Measurements from ENCODE around the gene SNRNP48. TPM values are rescaled to one million over a fixed set of nuclear protein-coding genes. Genes with fewer than 3 reads are reported as not detected.

Gene SNRNP48
- total RNA-seq, 1 experiment from 2014 or later: 26.2 TPM

GRCh38 chr6:7588506-7588905 lies 1.5 kb upstream of the SNRNP48 start:
- CTCF ChIA-PET: no interaction called here
- POLR2A ChIA-PET: no interaction called here
- Histone ChIP-seq H3K79me2 (ENCODE audit: insufficient read depth, low read length) (peaks cover 36% of the 10 kb centered on the region), H3K4me2 (ENCODE audit: low read length) (no peak overlapping the region), H3K9ac (ENCODE audit: low read length) (no peak overlapping the region), H2AFZ (ENCODE audit: low read depth, low read length, poor library complexity, severe bottlenecking) (no peak overlapping the region), H3K36me3 (ENCODE audit: control insufficient read depth in 1 of 2, insufficient read depth in 2 of 2, low read length in 2 of 2) (peaks cover 9 to 12% of the 10 kb centered on the region in 2 experiments; a peak in 3 of 4 replicates), H3K9me3 (ENCODE audit: control insufficient read depth in 1 of 2, insufficient read depth in 1 of 2, low read depth in 1 of 2, low read length in 2 of 2) (no peaks in the 10 kb centered on the region), H3K4me3 (replicated peaks in 1 of 2; ENCODE audit: low read depth in 1 of 2, low read length in 2 of 2) (no peak overlapping the region), H3K27ac (ENCODE audit: low read depth, low read length) (no peak overlapping the region), H3K4me1 (ENCODE audit: control insufficient read depth in 1 of 2, insufficient read depth in 2 of 2, low read length in 2 of 2) (peaks cover 10 to 20% of the 10 kb centered on the region in 2 experiments; a peak in 3 of 4 replicates), H3K9me2 (ENCODE audit: insufficient read depth) (no peaks in the 10 kb centered on the region), H4K20me1 (ENCODE audit: insufficient read depth) (no peaks in the 10 kb centered on the region), H3K27me3 (ENCODE audit: insufficient read depth, low read length) (no peaks in the 10 kb centered on the region)
- BruUV-seq (replicated peaks): no TSS peak
- TF ChIP-seq ZNF274 (IDR thresholded peaks at IDR 0.05; ENCODE audit: low read depth, low read length): no peak
- TF ChIP-seq MAX (IDR thresholded peaks at IDR 0.05): no peak
- no peak for TF ChIP-seq ELF1 (IDR thresholded peaks at IDR 0.05; ENCODE audit: borderline replicate concordance, low read depth)
- TF ChIP-seq EGR1 (IDR thresholded peaks at IDR 0.05; ENCODE audit: low read depth): no peak
- TF ChIP-seq SP1 (IDR thresholded peaks at IDR 0.05; ENCODE audit: low read depth): no peak
- TF ChIP-seq FOSL1 (IDR thresholded peaks at IDR 0.05; ENCODE audit: low read depth): no peak
- no peak for TF ChIP-seq TCF7L2 (IDR thresholded peaks at IDR 0.05; ENCODE audit: borderline replicate concordance, extremely low read depth, insufficient read depth, insufficient read length)
- TF ChIP-seq ZBTB33 (IDR thresholded peaks at IDR 0.05; ENCODE audit: extremely low read depth, insufficient replicate concordance, low read length): no peak
- TF ChIP-seq EZH2 (IDR thresholded peaks at IDR 0.05): no peak
- TF ChIP-seq EZH2phosphoT487 (IDR thresholded peaks at IDR 0.05; ENCODE audit: borderline replicate concordance): no peak
- no peak for TF ChIP-seq ATF3 (IDR thresholded peaks at IDR 0.05)
- no peak for TF ChIP-seq CTCF (IDR thresholded peaks at IDR 0.05 in 2 of 3, conservative IDR thresholded peaks at IDR 0.05 in 1 of 3; ENCODE audit: borderline replicate concordance in 1 of 3, insufficient read depth in 1 of 3, low read depth in 2 of 3, low read length in 2 of 3)
- no peak for TF ChIP-seq SRF (IDR thresholded peaks at IDR 0.05; ENCODE audit: low read depth)
- no peak for TF ChIP-seq POLR2AphosphoS5 (IDR thresholded peaks at IDR 0.05; ENCODE audit: low read depth, low read length)
- TF ChIP-seq RAD21 (IDR thresholded peaks at IDR 0.05; ENCODE audit: low read depth): no peak
- no peak for TF ChIP-seq POLR2A (IDR thresholded peaks at IDR 0.05; ENCODE audit: borderline replicate concordance, extremely low read depth, insufficient read depth, insufficient read length)
- no peak for TF ChIP-seq CBX3 (IDR thresholded peaks at IDR 0.05; ENCODE audit: low read depth)
- TF ChIP-seq JUND (IDR thresholded peaks at IDR 0.05): no peak
- TF ChIP-seq ZFX (IDR thresholded peaks at IDR 0.05): no peak
- TF ChIP-seq CEBPB (IDR thresholded peaks at IDR 0.05; ENCODE audit: low read depth): no peak
- ATAC-seq: no peak
- RAD21 ChIA-PET (ENCODE audit: low non-redundant PET in 1 of 2, low total read pairs in 2 of 2, uncharacterized antibody in 2 of 2, unreplicated experiment in 2 of 2): no interaction called here
- DNase-seq (ENCODE audit: low read depth, low spot score): no peak
- intact Hi-C loops (cut with micrococcal nuclease): no loop called here

Measured in HCT116 (cell line).